Vagina (tissue), 2 donors: ENCODE results near the gene IER5L. TPM values are rescaled to one million over a fixed set of nuclear protein-coding genes. Genes with fewer than 3 reads are reported as not detected.
A peak's percentile ranks its signal among the peaks of the same experiment; 100 is the strongest.

ENCODE experiments used
- DNase-seq, 2 donors: peaks; one replicate each; pipeline ENCODE4 v3.0.0-alpha.2; 2017; ENCODE audit errors: extremely low spot score in 2 of 2
- H3K27ac ChIP-seq: fragments of 200-600 bp; sonication (generic); one replicate; pipeline ENCODE4 v1.5.1; 2019
- H3K27me3 ChIP-seq: fragments of 200-600 bp; sonication (generic); one replicate; pipeline ENCODE4 v1.5.1; 2019
- H3K36me3 ChIP-seq, 2 donors: fragments of 200-600 bp; sonication (generic); one replicate each; pipeline ENCODE4 v1.5.1; 2017 to 2019
- H3K4me1 ChIP-seq: fragments of 200-600 bp; sonication (generic); one replicate; pipeline ENCODE4 v1.5.1; 2019
- H3K4me3 ChIP-seq, 2 donors: fragments of 200-600 bp; sonication (generic); 1 replicate in 1 of 2; 2 replicates in 1 of 2; pipeline ENCODE4 v1.5.1; 2016 to 2019
- H3K9me3 ChIP-seq: fragments of 200-600 bp; sonication (generic); one replicate; pipeline ENCODE4 v1.5.1; 2019
- POLR2A ChIP-seq, 2 donors: fragments of 450-650 bp; IDR thresholded peaks; one replicate each; pipeline ENCODE4 v1.6.1; 2017; ENCODE audit warnings: antibody characterized with exemption in 2 of 2, mild to moderate bottlenecking in 2 of 2, moderate library complexity in 2 of 2
- POLR2AphosphoS5 ChIP-seq, 2 donors: sonication (generic); formaldehyde crosslinking; IDR thresholded peaks; one replicate each; pipeline ENCODE4 v1.9.0; 2017; ENCODE audit warnings: antibody characterized with exemption in 2 of 2, mild to moderate bottlenecking in 2 of 2, low read depth in 1 of 2; ENCODE audit not compliant: insufficient read depth in 1 of 2
- intact Hi-C: fragments of 100-400 bp; cut with DNase I; formaldehyde crosslinking; loops from one replicate; pipeline ENCODE4 v1.15.1; 2023
- total RNA-seq: library from RNA; depleted of rRNA; stranded (reverse); fragments of >200 nt; gene quantifications from one replicate; pipeline ENCODE4 v1.2.3, GENCODE V29; 2016
- TF ChIP-seq, protein P1 (sequence below), 3 experiments: fragments of 450-650 bp in 2 of 3; fragments of 200-600 bp in 1 of 3; sonication (generic) in 1 of 3; IDR thresholded peaks; one replicate each; pipeline ENCODE4 v1.5.1; 2017 to 2019; ENCODE audit warnings: antibody characterized with exemption in 3 of 3, mild to moderate bottlenecking in 2 of 3, moderate library complexity in 2 of 3

IER5L gene
- total RNA-seq, 1 donor from 2014 or later = 34.4 TPM

DNA sequence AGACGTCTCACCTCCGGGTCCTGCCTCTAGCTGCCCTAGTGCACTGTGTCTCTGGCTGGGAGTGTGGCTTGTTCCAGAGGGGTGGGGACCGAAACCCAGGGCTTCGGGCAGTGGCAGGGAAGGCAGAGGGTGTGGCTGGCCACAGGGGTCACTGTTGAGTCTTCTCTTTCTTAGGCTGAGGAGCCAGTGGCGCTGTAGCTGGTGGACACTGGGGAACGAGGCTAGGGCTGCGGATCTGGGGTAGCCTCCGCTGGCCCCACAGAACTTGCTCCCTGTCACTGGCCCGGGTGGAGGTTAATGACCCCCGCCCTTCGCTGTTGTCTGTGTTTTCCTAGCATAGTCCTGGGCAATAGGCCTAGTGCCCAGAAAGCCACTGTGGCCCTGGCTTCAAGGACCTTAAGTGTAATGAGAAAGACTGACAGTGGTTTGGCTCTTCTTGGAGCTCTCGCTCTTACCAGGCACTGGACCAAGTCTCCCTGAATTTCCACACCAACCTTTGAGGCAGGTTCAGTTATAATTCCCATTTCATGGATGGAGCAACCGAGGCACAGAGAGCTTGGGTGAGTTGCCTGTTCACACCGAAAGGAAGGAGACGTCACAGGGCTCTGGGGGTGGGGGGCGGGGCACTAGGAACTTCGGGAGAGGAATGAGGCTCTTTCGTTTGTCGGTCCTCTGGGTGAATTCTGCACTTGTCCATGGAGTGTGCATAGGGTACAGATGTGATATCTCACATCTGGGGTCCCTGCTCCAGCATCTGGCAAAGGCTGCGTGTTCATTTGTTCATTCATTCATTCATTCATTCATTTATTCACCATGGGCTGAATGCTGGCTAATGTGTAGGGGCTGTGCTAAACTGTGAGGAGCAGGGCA lies 4.8 kb upstream of the IER5L start:
- H3K4me3 ChIP-seq = no peak overlapping the region
- no peaks in the 10 kb centered on the region for H3K27me3 ChIP-seq
- no peaks in the 10 kb centered on the region for H3K9me3 ChIP-seq
- intact Hi-C loops = no loop called here
- peaks cover 20% of the 10 kb centered on the region for H3K4me1 ChIP-seq
- TF ChIP-seq, protein P1, sequence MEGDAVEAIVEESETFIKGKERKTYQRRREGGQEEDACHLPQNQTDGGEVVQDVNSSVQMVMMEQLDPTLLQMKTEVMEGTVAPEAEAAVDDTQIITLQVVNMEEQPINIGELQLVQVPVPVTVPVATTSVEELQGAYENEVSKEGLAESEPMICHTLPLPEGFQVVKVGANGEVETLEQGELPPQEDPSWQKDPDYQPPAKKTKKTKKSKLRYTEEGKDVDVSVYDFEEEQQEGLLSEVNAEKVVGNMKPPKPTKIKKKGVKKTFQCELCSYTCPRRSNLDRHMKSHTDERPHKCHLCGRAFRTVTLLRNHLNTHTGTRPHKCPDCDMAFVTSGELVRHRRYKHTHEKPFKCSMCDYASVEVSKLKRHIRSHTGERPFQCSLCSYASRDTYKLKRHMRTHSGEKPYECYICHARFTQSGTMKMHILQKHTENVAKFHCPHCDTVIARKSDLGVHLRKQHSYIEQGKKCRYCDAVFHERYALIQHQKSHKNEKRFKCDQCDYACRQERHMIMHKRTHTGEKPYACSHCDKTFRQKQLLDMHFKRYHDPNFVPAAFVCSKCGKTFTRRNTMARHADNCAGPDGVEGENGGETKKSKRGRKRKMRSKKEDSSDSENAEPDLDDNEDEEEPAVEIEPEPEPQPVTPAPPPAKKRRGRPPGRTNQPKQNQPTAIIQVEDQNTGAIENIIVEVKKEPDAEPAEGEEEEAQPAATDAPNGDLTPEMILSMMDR (IDR thresholded peaks at IDR 0.05) = no peak
- TF ChIP-seq POLR2A (IDR thresholded peaks at IDR 0.05) (no peak), POLR2AphosphoS5 (IDR thresholded peaks at IDR 0.05; ENCODE audit: insufficient read depth in 1 of 2, low read depth in 1 of 2) (no peak)
- no peaks in the 10 kb centered on the region for H3K36me3 ChIP-seq
- H3K27ac ChIP-seq = no peak overlapping the region
- DNase-seq = no peak

DNA sequence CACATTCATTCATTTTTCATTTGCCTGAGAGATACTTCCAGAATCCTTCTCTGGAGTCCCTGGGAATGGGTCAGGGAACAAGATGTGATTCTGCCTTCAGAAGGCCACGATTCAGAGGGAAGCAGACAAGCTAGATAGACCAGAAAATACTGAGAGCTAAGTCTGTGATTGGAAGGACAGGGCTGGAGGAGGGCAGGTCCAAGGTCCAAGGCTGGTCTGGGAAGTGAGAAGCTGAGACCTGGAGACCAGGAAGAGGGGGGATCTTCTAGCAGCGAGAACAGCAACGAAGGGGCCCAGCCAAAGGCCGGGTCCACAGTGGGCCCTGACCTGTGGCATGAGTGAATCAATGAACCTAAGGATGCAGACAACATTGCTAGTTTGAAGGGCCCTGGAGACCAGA lies 4.1 kb upstream of the IER5L start:
- Histone ChIP-seq H3K27me3 (no peaks in the 10 kb centered on the region), H3K27ac (no peak overlapping the region), H3K9me3 (no peaks in the 10 kb centered on the region), H3K4me3 (no peak overlapping the region), H3K4me1 (peaks cover 20% of the 10 kb centered on the region), H3K36me3 (no peaks in the 10 kb centered on the region)
- no peak for DNase-seq
- intact Hi-C loops = no loop called here
- TF ChIP-seq, protein P1 (IDR thresholded peaks at IDR 0.05) = no peak
- TF ChIP-seq POLR2A (IDR thresholded peaks at IDR 0.05) = no peak
- TF ChIP-seq POLR2AphosphoS5 (IDR thresholded peaks at IDR 0.05; ENCODE audit: insufficient read depth in 1 of 2, low read depth in 1 of 2) = no peak

DNA sequence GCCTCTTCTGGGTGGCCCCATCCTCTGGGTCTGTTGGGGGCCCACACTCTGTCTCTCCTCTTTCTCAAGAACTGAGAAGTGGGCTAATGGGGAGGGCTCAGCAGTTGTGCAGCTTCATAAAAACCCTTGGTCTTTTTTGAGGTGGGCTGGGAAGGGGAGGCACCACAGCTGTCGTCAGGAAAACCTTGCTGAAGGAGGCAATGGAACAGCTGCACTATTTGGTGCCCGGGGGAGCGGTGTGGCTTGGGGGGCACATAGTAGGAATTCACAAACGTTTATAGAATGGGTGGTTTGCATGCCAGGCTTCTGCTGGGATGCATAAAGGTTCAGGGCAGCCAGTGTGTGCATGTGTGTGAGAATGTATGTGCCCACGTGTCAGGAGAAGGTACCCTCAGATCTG lies 3.2 kb upstream of the IER5L start:
- Histone ChIP-seq H3K4me1 (peaks cover 20% of the 10 kb centered on the region), H3K27me3 (no peaks in the 10 kb centered on the region), H3K27ac (no peak overlapping the region), H3K9me3 (no peaks in the 10 kb centered on the region), H3K4me3 (no peak overlapping the region), H3K36me3 (no peaks in the 10 kb centered on the region)
- DNase-seq = no peak
- intact Hi-C loops = no loop called here
- TF ChIP-seq POLR2A (IDR thresholded peaks at IDR 0.05) (no peak), POLR2AphosphoS5 (IDR thresholded peaks at IDR 0.05; ENCODE audit: insufficient read depth in 1 of 2, low read depth in 1 of 2) (no peak)

DNA sequence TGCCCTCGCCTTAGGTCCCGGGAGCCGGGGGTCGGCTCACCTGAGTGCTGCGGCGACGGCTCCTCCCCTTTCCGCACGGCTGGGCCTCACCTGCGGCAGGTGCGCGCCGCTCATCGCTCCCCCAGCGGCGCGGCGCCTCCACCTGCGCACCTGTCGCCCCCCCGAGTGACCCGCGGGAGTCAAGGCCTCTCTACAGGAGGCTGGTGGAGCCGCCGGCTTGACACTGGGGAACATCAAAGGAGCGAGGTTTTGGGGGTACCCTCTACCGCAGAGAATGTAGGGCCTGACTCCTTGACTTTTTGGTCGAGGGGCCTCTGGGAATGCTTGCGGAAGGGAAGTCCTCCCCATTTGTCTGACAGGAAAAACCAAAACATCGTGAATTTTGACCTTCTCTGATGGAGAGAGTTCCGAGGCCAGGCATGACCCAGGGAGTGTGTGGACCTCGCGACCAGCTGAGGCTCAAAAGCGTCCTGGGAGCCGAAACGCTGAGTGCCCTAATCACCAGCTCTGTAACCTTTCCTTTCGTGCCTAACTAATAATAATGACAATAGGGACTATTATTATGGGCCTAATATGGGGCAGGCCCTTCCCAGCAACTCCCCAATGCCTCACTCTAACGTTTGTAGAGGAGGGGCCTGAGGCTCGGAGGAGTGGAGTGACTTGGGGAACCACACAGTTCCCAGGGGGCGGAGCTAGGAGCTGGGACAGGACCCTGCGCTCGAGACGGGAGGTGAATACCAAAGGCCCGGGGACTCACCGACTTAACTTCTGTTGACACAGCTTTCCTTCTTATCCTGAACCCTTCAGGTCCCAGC lies 714 bp upstream of the IER5L start:
- Histone ChIP-seq H3K27ac (peak overlapping the region; percentile 57), H3K9me3 (no peaks in the 10 kb centered on the region), H3K27me3 (no peaks in the 10 kb centered on the region), H3K4me3 (peak overlapping the region; percentile 45 to 77), H3K4me1 (peaks cover 25% of the 10 kb centered on the region), H3K36me3 (no peaks in the 10 kb centered on the region)
- DNase-seq = no peak
- intact Hi-C loops = loop anchor here (5.0 to 10.0 kb wide), 3 partner anchors 76 to 304 kb away; no protein-coding TSS in a partner anchor
- TF ChIP-seq, protein P1 (IDR thresholded peaks at IDR 0.05) = no peak
- TF ChIP-seq POLR2A (IDR thresholded peaks at IDR 0.05) = no peak
- TF ChIP-seq POLR2AphosphoS5 (IDR thresholded peaks at IDR 0.05; ENCODE audit: insufficient read depth in 1 of 2, low read depth in 1 of 2) = no peak

DNA sequence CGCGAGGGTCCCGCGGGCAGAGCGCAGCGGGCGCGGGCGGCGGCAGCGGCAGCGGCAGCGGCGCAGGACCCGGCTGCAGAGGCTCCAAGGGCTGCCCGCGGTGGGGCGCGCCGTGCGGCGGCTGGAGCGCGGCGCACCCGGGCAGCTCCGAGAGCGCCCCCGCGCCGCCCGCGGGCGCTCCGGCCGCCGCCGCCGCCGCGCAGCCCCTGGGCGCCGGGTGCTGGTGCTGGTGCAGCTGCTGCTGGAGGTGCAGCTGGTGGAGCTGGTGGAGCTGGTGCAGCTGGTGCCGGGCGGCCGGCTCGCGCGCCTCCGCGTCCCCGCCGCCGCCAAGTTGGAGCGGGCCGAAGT lies 644 bp downstream of the IER5L start:
- Histone ChIP-seq H3K27ac (peak overlapping the region; percentile 99), H3K9me3 (no peaks in the 10 kb centered on the region), H3K36me3 (no peaks in the 10 kb centered on the region), H3K4me1 (peaks cover 34% of the 10 kb centered on the region), H3K4me3 (peak overlapping the region; percentile 77 to 99), H3K27me3 (no peaks in the 10 kb centered on the region)
- TF ChIP-seq POLR2A (IDR thresholded peaks at IDR 0.05) (no peak), POLR2AphosphoS5 (IDR thresholded peaks at IDR 0.05; ENCODE audit: insufficient read depth in 1 of 2, low read depth in 1 of 2) (no peak)
- TF ChIP-seq, protein P1 (IDR thresholded peaks at IDR 0.05) = no peak
- DNase-seq = no peak
- intact Hi-C loops = loop anchor here (2.0 to 10.0 kb wide), 4 partner anchors 39 to 305 kb away; no protein-coding TSS in a partner anchor
